GM12864 (cell line): Measurements from ENCODE around the gene THRAP3.
A peak's percentile ranks its signal among the peaks of the same experiment; 100 is the strongest.

ENCODE experiments used
- DNase-seq: peaks from one replicate; pipeline ENCODE4 v3.0.0-alpha.2; 2011; ENCODE audit warnings: low read depth
- H3K4me3 ChIP-seq: 2 replicates; pipeline ENCODE4 v1.5.1; 2011; ENCODE audit warnings: mild to moderate bottlenecking, low read depth, low read length, control low read depth
- CTCF ChIP-seq: IDR thresholded peaks from 2 replicates; pipeline ENCODE4 v1.5.1; 2011; ENCODE audit warnings: low read depth, mild to moderate bottlenecking, moderate library complexity, low read length, control low read depth, inconsistent platforms; ENCODE audit errors: missing control alignments

Gene THRAP3

GRCh38 chr1:36322041-36322785 lies 98.0 kb downstream of the THRAP3 start:
- TF ChIP-seq CTCF: no peak
- DNase-seq: no peak
- no peak overlapping the region for H3K4me3 ChIP-seq

GRCh38 chr1:36322786-36323635 lies 98.8 kb downstream of the THRAP3 start:
- TF ChIP-seq CTCF: no peak
- peak overlapping the region; percentile 64 for H3K4me3 ChIP-seq
- no peak for DNase-seq

GRCh38 chr1:36323636-36324352 lies 99.6 kb downstream of the THRAP3 start, which contains the start of gene EVA1B:
Gene EVA1B, minus strand, starts transcription at chr1:36323645. Its CDS starts 608 bp downstream, at chr1:36323037.
- no peak for DNase-seq
- no peak for TF ChIP-seq CTCF
- peak within 1 kb of the TSS; percentile 64 for H3K4me3 ChIP-seq

- H3K4me3 ChIP-seq: no peak overlapping the region
- no peak for DNase-seq
- TF ChIP-seq CTCF: no peak
Observed at GRCh38 chr1:36324353-36324703, 100.1 kb downstream of the THRAP3 start.

GRCh38 chr1:36326499-36326898 lies 102.3 kb downstream of the THRAP3 start:
- TF ChIP-seq CTCF: no peak
- no peak overlapping the region for H3K4me3 ChIP-seq
- no peak for DNase-seq

GRCh38 chr1:36327421-36328087 lies 103.3 kb downstream of the THRAP3 start:
- H3K4me3 ChIP-seq: no peak overlapping the region
- DNase-seq: no peak
- TF ChIP-seq CTCF: no peak
